ENCODE measurements around the gene COQ2.
"Not testable (repeated sequence)": the region's sequence is repeated elsewhere in the genome, so short reads cannot be mapped to it uniquely, and the experiment has no call there.

COQ2 gene

GRCh38 chr4:83247415-83248357 is 36.9 kb downstream of the COQ2 start:
- DNase-seq, result peak; percentile 17

- no peak for DNase-seq
Measured at GRCh38 chr4:83241132-83241531, 43.5 kb downstream of the COQ2 start.

GRCh38 chr4:83240379-83240875 is 44.2 kb downstream of the COQ2 start:
- no peak for DNase-seq

- DNase-seq, result no peak
Measured at GRCh38 chr4:83238393-83239248, 46.0 kb downstream of the COQ2 start.

GRCh38 chr4:83237591-83237990 is 47.0 kb downstream of the COQ2 start:
- DNase-seq, result no peak

- DNase-seq, result not testable (repeated sequence)
Measured at GRCh38 chr4:83235645-83236133, 48.9 kb downstream of the COQ2 start.

- no peak for DNase-seq
Measured at GRCh38 chr4:83234902-83235644, 49.5 kb downstream of the COQ2 start.

GRCh38 chr4:83234387-83234786 is 50.2 kb downstream of the COQ2 start:
- not testable (repeated sequence) for DNase-seq

GRCh38 chr4:83232082-83232481 is 52.5 kb downstream of the COQ2 start:
- no peak for DNase-seq

GRCh38 chr4:83231620-83232076 is 53.0 kb downstream of the COQ2 start:
- no peak for DNase-seq

- DNase-seq, result no peak
Measured at GRCh38 chr4:83230928-83231327, 53.7 kb downstream of the COQ2 start.

- DNase-seq, result no peak
Measured at GRCh38 chr4:83229791-83230190, 54.8 kb downstream of the COQ2 start.

GRCh38 chr4:83228231-83228630 is 56.4 kb downstream of the COQ2 start:
- DNase-seq, result no peak

GRCh38 chr4:83224502-83225197 is 59.9 kb downstream of the COQ2 start:
- DNase-seq, result no peak

GRCh38 chr4:83223781-83224180 is 60.8 kb downstream of the COQ2 start:
- no peak for DNase-seq

- no peak for DNase-seq
Measured at GRCh38 chr4:83221897-83222441, 62.6 kb downstream of the COQ2 start.

- peak; percentile 27 for DNase-seq
Measured at GRCh38 chr4:83219344-83220331, 65.0 kb downstream of the COQ2 start.

GRCh38 chr4:83217721-83218522 is 66.7 kb downstream of the COQ2 start:
- peak; percentile 86 for DNase-seq

GRCh38 chr4:83216959-83217683 is 67.5 kb downstream of the COQ2 start:
- DNase-seq, result no peak

Data from CD4-positive, alpha-beta T cell treated with Interleukin-15 for 1 hour (primary cell).